Keratinocyte (primary cell): ENCODE measurements around the gene ZNF12. TPM values are rescaled to one million over a fixed set of nuclear protein-coding genes. Genes with fewer than 3 reads are reported as not detected.
"Not testable (repeated sequence)": the region's sequence is repeated elsewhere in the genome, so short reads cannot be mapped to it uniquely, and the experiment has no call there.

Experiments used
- DNase-seq: peaks from one replicate; pipeline ENCODE4 v3.0.0-alpha.2; 2011; ENCODE audit warnings: low read depth, missing footprints, low spot score
- FAIRE-seq: peaks from 2 replicates; lab custom pipeline; 2011; peaks lifted over from hg19 to GRCh38; lab: Jason Lieb, UNC
- H2AFZ ChIP-seq: 2 replicates; pipeline ENCODE4 v1.6.0; 2012; ENCODE audit warnings: low read length, control low read depth, inconsistent platforms; ENCODE audit not compliant: control insufficient read depth
- H3K27ac ChIP-seq: 2 replicates; pipeline ENCODE4 v1.5.1; 2011; ENCODE audit warnings: low read length; ENCODE audit not compliant: control insufficient read depth, insufficient read depth
- H3K27me3 ChIP-seq: 3 replicates; pipeline ENCODE4 v1.6.0; 2011; ENCODE audit warnings: low read length; ENCODE audit not compliant: control insufficient read depth, insufficient read depth; ENCODE audit errors: extremely low read depth
- H3K36me3 ChIP-seq, 2 experiments: 2 replicates in 1 of 2; 3 replicates in 1 of 2; pipeline ENCODE4 v1.5.1; 2011; ENCODE audit warnings: low read length in 2 of 2, mild to moderate bottlenecking in 1 of 2; ENCODE audit not compliant: control insufficient read depth in 2 of 2, insufficient read depth in 2 of 2; ENCODE audit errors: extremely low read depth in 1 of 2
- H3K4me1 ChIP-seq: 3 replicates; pipeline ENCODE4 v1.5.1; 2011; ENCODE audit warnings: low read length; ENCODE audit not compliant: control insufficient read depth, insufficient read depth; ENCODE audit errors: extremely low read depth
- H3K4me2 ChIP-seq: 3 replicates; pipeline ENCODE4 v1.6.0; 2011; ENCODE audit warnings: low read depth, low read length; ENCODE audit not compliant: control insufficient read depth, insufficient read depth; ENCODE audit errors: extremely low read depth
- H3K4me3 ChIP-seq, 3 experiments: fragments of 200-600 bp in 1 of 3; sonication (generic) in 1 of 3; 2 replicates in 2 of 3; 3 replicates in 1 of 3; pipeline ENCODE4 v1.5.1; 2011 to 2016; ENCODE audit warnings: low read length in 3 of 3, mild to moderate bottlenecking in 3 of 3, control low read depth in 2 of 3, inconsistent platforms in 1 of 3, low read depth in 1 of 3, mixed read lengths in 1 of 3, mixed run types in 1 of 3, moderate library complexity in 1 of 3; ENCODE audit not compliant: control insufficient read depth in 2 of 3, insufficient read depth in 2 of 3; ENCODE audit errors: extremely low read depth in 1 of 3
- H3K79me2 ChIP-seq: 2 replicates; pipeline ENCODE4 v1.6.0; 2012; ENCODE audit warnings: low read length; ENCODE audit not compliant: control insufficient read depth, insufficient read depth
- H3K9ac ChIP-seq: 3 replicates; pipeline ENCODE4 v1.6.0; 2011; ENCODE audit warnings: low read length; ENCODE audit not compliant: control insufficient read depth, insufficient read depth; ENCODE audit errors: extremely low read depth
- H3K9me1 ChIP-seq: 3 replicates; pipeline ENCODE4 v1.6.0; 2011; ENCODE audit warnings: low read length; ENCODE audit not compliant: control insufficient read depth, insufficient read depth; ENCODE audit errors: extremely low read depth
- H3K9me3 ChIP-seq: 2 replicates; pipeline ENCODE4 v1.5.1; 2012; ENCODE audit warnings: low read depth, low read length; ENCODE audit not compliant: control insufficient read depth
- H4K20me1 ChIP-seq: 3 replicates; pipeline ENCODE4 v1.6.0; 2011; ENCODE audit warnings: low read length; ENCODE audit not compliant: control insufficient read depth, insufficient read depth; ENCODE audit errors: extremely low read depth
- CTCF ChIP-seq, 3 experiments: IDR thresholded peaks in 1 of 3; conservative IDR thresholded peaks in 1 of 3; optimal IDR thresholded peaks in 1 of 3; 2 replicates in 2 of 3; 3 replicates in 1 of 3; pipeline versions ENCODE3 to v1.5.1; 2011; ENCODE audit warnings: low read length in 3 of 3, mild to moderate bottlenecking in 3 of 3, moderate library complexity in 2 of 3, control low read depth in 1 of 3, inconsistent platforms in 1 of 3; ENCODE audit not compliant: insufficient read depth in 2 of 3; ENCODE audit errors: extremely low read depth in 1 of 3
- EZH2 ChIP-seq: IDR thresholded peaks from one replicate; pipeline ENCODE4 v1.6.1; 2012; ENCODE audit warnings: inconsistent platforms, mild to moderate bottlenecking, low read length, moderate library complexity
- dilution Hi-C: fragments of 300-500 bp; cut with MboI; formaldehyde crosslinking; loops from one replicate; pipeline ENCODE4 v1.7.0; 2020; ENCODE audit warnings: low sequenced_read_pairs; ENCODE audit not compliant: extremely low pct_ligation_motif_present
- polyA plus RNA-seq, 5 experiments: library from polyadenylated mRNA; depleted of rRNA in 3 of 5; stranded (reverse) in 3 of 5; stranded (forward) in 1 of 5; unstranded in 1 of 5; fragments of >200 nt; gene quantifications; 1 replicate in 1 of 5; 2 replicates in 3 of 5; 3 replicates in 1 of 5; pipeline versions ENCODE4 v1.2.1 to v1.2.3, GENCODE V29; 2011 to 2012; ENCODE audit warnings: missing spikeins in 2 of 5, low read depth in 1 of 5, low replicate concordance in 1 of 5

Gene ZNF12
- polyA plus RNA-seq, 1 donor (not counting 4 experiments of a cell fraction or from before 2014, with no cell fraction given), result 12.5 TPM

DNA sequence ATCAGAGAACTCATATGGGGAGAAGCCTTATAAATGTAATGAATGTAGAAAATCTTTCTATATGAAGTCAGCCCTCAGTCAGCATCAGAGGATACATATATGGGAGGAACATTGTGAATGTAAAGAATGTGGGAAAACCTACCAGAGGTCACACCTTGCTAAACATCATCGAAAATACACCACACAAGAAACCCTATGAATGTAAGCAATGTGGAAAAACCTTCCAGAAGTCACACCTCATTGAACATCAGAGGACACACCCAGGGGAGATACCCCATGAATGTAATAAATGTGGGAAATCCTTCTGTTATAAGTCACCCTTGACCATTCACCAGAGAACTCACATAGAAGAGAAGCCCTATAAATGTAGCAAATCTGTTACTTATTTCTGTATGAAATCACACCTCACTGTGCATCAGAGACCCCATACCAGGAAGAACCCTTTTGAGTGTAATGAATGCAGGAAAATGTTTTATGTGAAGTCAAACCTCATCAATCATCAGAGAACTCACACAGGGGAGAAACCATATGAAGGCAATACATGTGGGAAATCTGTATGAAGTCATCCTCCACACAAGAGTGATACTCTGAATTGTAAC is 30.8 kb downstream of the ZNF12 start:
- no peaks in the 10 kb centered on the region for H3K27me3 ChIP-seq
- no peaks in the 10 kb centered on the region for H4K20me1 ChIP-seq
- H3K4me3 ChIP-seq, result no peak overlapping the region
- no peak overlapping the region for H3K4me2 ChIP-seq
- no peak overlapping the region for H3K9ac ChIP-seq
- no peak for TF ChIP-seq CTCF (optimal IDR thresholded peaks at IDR 0.05 in 1 of 3, IDR thresholded peaks at IDR 0.05 in 1 of 3, conservative IDR thresholded peaks at IDR 0.05 in 1 of 3; ENCODE audit: extremely low read depth in 1 of 3, insufficient read depth in 2 of 3, low read length in 3 of 3)
- no peaks in the 10 kb centered on the region for H3K9me1 ChIP-seq
- no peaks in the 10 kb centered on the region for H3K36me3 ChIP-seq
- DNase-seq, result no peak
- no peaks in the 10 kb centered on the region for H3K4me1 ChIP-seq
- no peak for FAIRE-seq
- H2AFZ ChIP-seq, result no peak overlapping the region
- no peak overlapping the region for H3K27ac ChIP-seq
- H3K9me3 ChIP-seq, result peaks cover 6% of the 10 kb centered on the region
- no peaks in the 10 kb centered on the region for H3K79me2 ChIP-seq
- dilution Hi-C loops, result no loop called here

GRCh38 chr7:6670851-6671250 is 35.9 kb downstream of the ZNF12 start:
- H4K20me1 ChIP-seq, H3K9me1 ChIP-seq, dilution Hi-C loops, FAIRE-seq, H3K4me2 ChIP-seq, H2AFZ ChIP-seq, H3K79me2 ChIP-seq, H3K9ac ChIP-seq, H3K27ac ChIP-seq, H3K27me3 ChIP-seq, H3K36me3 ChIP-seq, H3K9me3 ChIP-seq, H3K4me1 ChIP-seq, H3K4me3 ChIP-seq, DNase-seq: not testable (repeated sequence)

- Histone ChIP-seq H3K9ac (no peak overlapping the region), H3K9me1 (no peaks in the 10 kb centered on the region), H3K9me3 (no peaks in the 10 kb centered on the region), H3K27ac (no peak overlapping the region), H4K20me1 (no peaks in the 10 kb centered on the region), H3K4me2 (no peak overlapping the region), H2AFZ (no peak overlapping the region), H3K4me1 (no peaks in the 10 kb centered on the region), H3K27me3 (no peaks in the 10 kb centered on the region), H3K36me3 (no peaks in the 10 kb centered on the region), H3K4me3 (no peak overlapping the region), H3K79me2 (no peaks in the 10 kb centered on the region)
- TF ChIP-seq EZH2, result no peak
- TF ChIP-seq CTCF (optimal IDR thresholded peaks at IDR 0.05 in 1 of 3, IDR thresholded peaks at IDR 0.05 in 1 of 3, conservative IDR thresholded peaks at IDR 0.05 in 1 of 3; ENCODE audit: extremely low read depth in 1 of 3, insufficient read depth in 2 of 3, low read length in 3 of 3), result no peak
- DNase-seq (no peak), FAIRE-seq (no peak)
- dilution Hi-C loops, result no loop called here
These were observed 48.0 kb downstream of the ZNF12 start for GRCh38 chr7:6658618-6659345.
